GM23248 (cell line): Measurements from ENCODE around the gene SH2D1B. TPM values are rescaled to one million over a fixed set of nuclear protein-coding genes. Genes with fewer than 3 reads are reported as not detected.

Experiments
- DNase-seq: peaks from one replicate; pipeline ENCODE4 v3.0.0-alpha.2; 2015
- H2AFZ ChIP-seq: fragments of 200-600 bp; sonication (generic); 2 replicates; pipeline ENCODE4 v1.6.1; 2016; ENCODE audit warnings: antibody characterized with exemption
- H3F3A ChIP-seq: fragments of 200-600 bp; sonication (generic); 2 replicates; pipeline ENCODE4 v1.6.1; 2016; ENCODE audit warnings: mild to moderate bottlenecking, antibody characterized with exemption, mixed run types; ENCODE audit not compliant: insufficient read depth
- H3K27ac ChIP-seq: fragments of 200-600 bp; sonication (generic); 2 replicates; pipeline ENCODE4 v1.5.1; 2016; ENCODE audit warnings: mild to moderate bottlenecking
- H3K27me3 ChIP-seq: fragments of 200-600 bp; sonication (generic); replicated peaks from 2 replicates; pipeline ENCODE4 v1.6.1; 2016; ENCODE audit warnings: mild to moderate bottlenecking; ENCODE audit not compliant: insufficient read depth
- H3K36me3 ChIP-seq: fragments of 200-600 bp; sonication (generic); 2 replicates; pipeline ENCODE4 v1.6.1; 2016; ENCODE audit warnings: low read depth, mild to moderate bottlenecking
- H3K4me1 ChIP-seq: fragments of 200-600 bp; sonication (generic); 2 replicates; pipeline ENCODE4 v1.6.1; 2016; ENCODE audit warnings: mild to moderate bottlenecking; ENCODE audit not compliant: insufficient read depth
- H3K4me2 ChIP-seq: fragments of 200-600 bp; sonication (generic); one replicate; pipeline ENCODE4 v1.6.1; 2016; ENCODE audit warnings: mild to moderate bottlenecking; ENCODE audit not compliant: unreplicated experiment
- H3K4me3 ChIP-seq: fragments of 200-600 bp; sonication (generic); 2 replicates; pipeline ENCODE4 v1.5.1; 2016; ENCODE audit warnings: mild to moderate bottlenecking
- H3K79me2 ChIP-seq: fragments of 200-600 bp; sonication (generic); 2 replicates; pipeline ENCODE4 v1.6.1; 2016; ENCODE audit warnings: mild to moderate bottlenecking; ENCODE audit not compliant: insufficient read depth
- H3K9ac ChIP-seq: fragments of 200-600 bp; sonication (generic); 2 replicates; pipeline ENCODE4 v1.6.1; 2016; ENCODE audit warnings: mild to moderate bottlenecking
- H3K9me2 ChIP-seq: fragments of 200-600 bp; sonication (generic); 2 replicates; pipeline ENCODE4 v1.6.1; 2016; ENCODE audit warnings: mixed run types, mild to moderate bottlenecking, moderate library complexity; ENCODE audit not compliant: insufficient read depth
- H3K9me3 ChIP-seq: fragments of 200-600 bp; sonication (generic); one replicate; pipeline ENCODE4 v1.6.1; 2017; ENCODE audit warnings: low read depth
- H4K20me1 ChIP-seq: fragments of 200-600 bp; sonication (generic); 2 replicates; pipeline ENCODE4 v1.6.0; 2016; ENCODE audit not compliant: insufficient read depth
- EZH2 ChIP-seq: fragments of 200-600 bp; sonication (generic); IDR thresholded peaks from 2 replicates; pipeline ENCODE4 v1.6.1; 2018; ENCODE audit warnings: antibody characterized with exemption, mild to moderate bottlenecking; ENCODE audit not compliant: insufficient read depth, poor library complexity, severe bottlenecking
- EZH2phosphoT487 ChIP-seq: fragments of 200-600 bp; sonication (generic); IDR thresholded peaks from 2 replicates; pipeline ENCODE4 v1.6.1; 2018; ENCODE audit warnings: antibody characterized with exemption, moderate library complexity, mild to moderate bottlenecking, low read depth; ENCODE audit not compliant: insufficient read depth
- WGBS, 2 experiments: methylation state at CpG; one replicate each; pipeline ENCODE4 v1.1.6; 2015 to 2017; ENCODE audit warnings: low lambda C conversion rate in 2 of 2, low coverage in 1 of 2; ENCODE audit errors: missing lambda C conversion rate in 2 of 2; 5-methylcytosine and 5-hydroxymethylcytosine counted together
- in situ Hi-C: fragments of 300-500 bp; cut with MboI; formaldehyde crosslinking; loops from 2 replicates; pipeline ENCODE4 v1.15.0; 2020
- polyA plus RNA-seq: library from polyadenylated mRNA; unstranded; fragments of >200 nt; fragmentation: Nextera tagmentation; extraction: Ambion mirVana; gene quantifications from 2 replicates; pipeline ENCODE4 v1.2.1, GENCODE V29; 2016
- total RNA-seq: library from RNA; depleted of rRNA; stranded (reverse); fragments of >200 nt; shearing (Covaris generic); gene quantifications from 2 replicates; pipeline ENCODE4 v1.2.3, GENCODE V29; 2014

SH2D1B gene
- total and polyA plus RNA-seq, 2 experiments from 2014 or later: not detected

- Histone ChIP-seq H3F3A (no peaks in the 10 kb centered on the region), H4K20me1 (no peaks in the 10 kb centered on the region), H3K27me3 (no peaks in the 10 kb centered on the region), H3K4me2 (no peak overlapping the region), H3K9ac (no peak overlapping the region), H2AFZ (no peak overlapping the region), H3K79me2 (no peaks in the 10 kb centered on the region), H3K36me3 (no peaks in the 10 kb centered on the region), H3K9me2 (no peaks in the 10 kb centered on the region), H3K4me3 (no peak overlapping the region), H3K4me1 (0 out of 2 replicates have a peak, but pooled peaks cover 4% of the 10 kb centered on the region), H3K9me3 (no peaks in the 10 kb centered on the region), H3K27ac (no peak overlapping the region)
- WGBS, 2 experiments: 34 to 51% methylated on average over 3 of the region's 3 CpGs
- TF ChIP-seq EZH2phosphoT487 (no peak), EZH2 (no peak)
- DNase-seq: peak; percentile 76
- in situ Hi-C loops: no loop called here
Measured at GRCh38 chr1:162397039-162397448, 14.9 kb downstream of the SH2D1B start.

- no peak for DNase-seq
- Histone ChIP-seq H3K79me2 (no peaks in the 10 kb centered on the region), H3K36me3 (no peaks in the 10 kb centered on the region), H4K20me1 (no peaks in the 10 kb centered on the region), H3K9me2 (no peaks in the 10 kb centered on the region), H2AFZ (no peak overlapping the region), H3K4me3 (no peak overlapping the region), H3K4me2 (no peak overlapping the region), H3K27me3 (no peaks in the 10 kb centered on the region), H3K9me3 (no peaks in the 10 kb centered on the region), H3F3A (no peaks in the 10 kb centered on the region), H3K4me1 (0 out of 2 replicates have a peak, but pooled peaks cover 4% of the 10 kb centered on the region), H3K9ac (no peak overlapping the region), H3K27ac (no peak overlapping the region)
- no peak for TF ChIP-seq EZH2
- TF ChIP-seq EZH2phosphoT487: no peak
- 62 to 64% methylated on average over 3 of the region's 3 CpGs for WGBS, 2 experiments
- in situ Hi-C loops: no loop called here
Measured at GRCh38 chr1:162396201-162396906, 15.6 kb downstream of the SH2D1B start.

GRCh38 chr1:162391790-162392563 is 20.0 kb downstream of the SH2D1B start:
- H3K9ac ChIP-seq: no peak overlapping the region
- 0 out of 2 replicates have a peak overlapping the region, but pooled peaks have one; percentile 21 for H2AFZ ChIP-seq
- H3K9me3 ChIP-seq: no peaks in the 10 kb centered on the region
- H3K4me3 ChIP-seq: no peak overlapping the region
- 0 out of 2 replicates have a peak, but pooled peaks cover 3% of the 10 kb centered on the region for H3K4me1 ChIP-seq
- H3K36me3 ChIP-seq: no peaks in the 10 kb centered on the region
- peak; percentile 67 for DNase-seq
- TF ChIP-seq EZH2phosphoT487 (no peak), EZH2 (no peak)
- peaks cover 6% of the 10 kb centered on the region; the same call in 1 of the 2 replicates for H3K27me3 ChIP-seq
- 47 to 50% methylated on average over 4 of the region's 4 CpGs for WGBS, 2 experiments
- no peaks in the 10 kb centered on the region for H4K20me1 ChIP-seq
- no peaks in the 10 kb centered on the region for H3K9me2 ChIP-seq
- in situ Hi-C loops: no loop called here
- H3K79me2 ChIP-seq: no peaks in the 10 kb centered on the region
- H3K4me2 ChIP-seq: no peak overlapping the region
- no peaks in the 10 kb centered on the region for H3F3A ChIP-seq
- no peak overlapping the region for H3K27ac ChIP-seq

GRCh38 chr1:162390396-162391185 is 21.3 kb downstream of the SH2D1B start:
- no peak overlapping the region for H2AFZ ChIP-seq
- DNase-seq: no peak
- H3K9ac ChIP-seq: no peak overlapping the region
- H3K4me3 ChIP-seq: no peak overlapping the region
- H3K36me3 ChIP-seq: no peaks in the 10 kb centered on the region
- H3K9me3 ChIP-seq: no peaks in the 10 kb centered on the region
- H3K79me2 ChIP-seq: no peaks in the 10 kb centered on the region
- no peaks in the 10 kb centered on the region for H4K20me1 ChIP-seq
- 0 out of 2 replicates have a peak, but pooled peaks cover 3% of the 10 kb centered on the region for H3K4me1 ChIP-seq
- no peak overlapping the region for H3K4me2 ChIP-seq
- H3K9me2 ChIP-seq: no peaks in the 10 kb centered on the region
- in situ Hi-C loops: no loop called here
- H3F3A ChIP-seq: no peaks in the 10 kb centered on the region
- H3K27me3 ChIP-seq: peaks cover 6% of the 10 kb centered on the region; the same call in 1 of the 2 replicates
- no peak overlapping the region for H3K27ac ChIP-seq
- TF ChIP-seq EZH2: no peak
- no peak for TF ChIP-seq EZH2phosphoT487
- 67 to 78% methylated on average over 13 to 15 of the region's 15 CpGs for WGBS, 2 experiments
